Activated CD8-positive, alpha-beta memory T cell treated with anti-CD3 and anti-CD28 coated beads, Interleukin-2, amount 10 ng/mL, durations not matched to agents 7 days and 5 days (primary cell): ENCODE measurements around the gene PCSK1N. TPM values are rescaled to one million over a fixed set of nuclear protein-coding genes. Genes with fewer than 3 reads are reported as not detected.
A peak's percentile ranks its signal among the peaks of the same experiment; 100 is the strongest.
"Not testable (repeated sequence)": the region's sequence is repeated elsewhere in the genome, so short reads cannot be mapped to it uniquely, and the experiment has no call there.

ENCODE experiments used
- ATAC-seq: fragments of 150-1000 bp; cut with Tn5 transposase; one replicate; pipeline ENCODE4 v1.10.0; 2021; ENCODE audit warnings: moderate library complexity
- CTCF ChIA-PET: fragments of 350-600 bp; sonication (Branson Sonifier 250); formaldehyde crosslinking; loops from one replicate; lab custom pipeline; 2021; ENCODE audit warnings: antibody characterized with exemption; lab: Charles Lee
- DNase-seq: peaks from one replicate; pipeline ENCODE4 v3.0.0-alpha.2; 2020
- H3K27ac Mint-ChIP-seq: one replicate; pipeline ENCODE4 v1.8.0; 2021; ENCODE audit warnings: mild to moderate bottlenecking, mixed read lengths
- H3K27me3 Mint-ChIP-seq: one replicate; pipeline ENCODE4 v1.8.0; 2021; ENCODE audit warnings: mixed read lengths
- H3K36me3 Mint-ChIP-seq: one replicate; pipeline ENCODE4 v1.8.0; 2021; ENCODE audit warnings: mild to moderate bottlenecking, mixed read lengths
- H3K4me1 Mint-ChIP-seq: one replicate; pipeline ENCODE4 v1.8.0; 2021; ENCODE audit warnings: mixed read lengths
- H3K4me3 Mint-ChIP-seq: one replicate; pipeline ENCODE4 v1.8.0; 2021; ENCODE audit warnings: mild to moderate bottlenecking, moderate library complexity, mixed read lengths
- H3K9me3 Mint-ChIP-seq: one replicate; pipeline ENCODE4 v1.8.0; 2022; ENCODE audit warnings: low read depth, mixed read lengths
- total RNA-seq, 2 experiments: library from RNA; stranded (reverse); gene quantifications; one replicate each; pipeline ENCODE4 v1.2.3, GENCODE V29; 2021

PCSK1N gene
- total RNA-seq, 2 experiments from 2014 or later = 0.21 to 0.93 TPM

- CTCF ChIA-PET = interaction anchor here (0.5 to 2.1 kb wide), 2 partner anchors 10 to 59 kb away, joined by 3 to 4 read pairs; no protein-coding TSS in a partner anchor
- ATAC-seq = no peak
- Mint-ChIP-seq H3K9me3 (no peaks in the 10 kb centered on the region), H3K36me3 (peaks cover 2% of the 10 kb centered on the region), H3K27me3 (peaks cover 65% of the 10 kb centered on the region), H3K4me1 (peaks cover 15% of the 10 kb centered on the region), H3K27ac (no peak overlapping the region), H3K4me3 (no peak overlapping the region)
- DNase-seq = no peak
These were observed 4.1 kb downstream of the PCSK1N start for GRCh38 chrX:48831136-48831908.

GRCh38 chrX:48829016-48829735 is 6.2 kb downstream of the PCSK1N start:
- peaks cover 8% of the 10 kb centered on the region for H3K4me1 Mint-ChIP-seq
- H3K27me3 Mint-ChIP-seq = peaks cover 52% of the 10 kb centered on the region
- ATAC-seq (no peak), DNase-seq (no peak)
- H3K4me3 Mint-ChIP-seq = no peak overlapping the region
- H3K27ac Mint-ChIP-seq = no peak overlapping the region
- CTCF ChIA-PET = interaction anchor here (2.1 kb wide), 1 partner anchor 61 kb away, joined by 4 read pairs; no protein-coding TSS in a partner anchor
- no peaks in the 10 kb centered on the region for H3K9me3 Mint-ChIP-seq
- H3K36me3 Mint-ChIP-seq = peaks cover 6% of the 10 kb centered on the region

- ATAC-seq (no peak), DNase-seq (no peak)
- peaks cover 36% of the 10 kb centered on the region for H3K27me3 Mint-ChIP-seq
These were observed 7.8 kb downstream of the PCSK1N start for GRCh38 chrX:48827654-48827968.

GRCh38 chrX:48826876-48827653 is 8.3 kb downstream of the PCSK1N start:
- no peak for DNase-seq

More at GRCh38 chrX:48827654-48827968, 7.8 kb downstream of the PCSK1N start:
- H3K27ac Mint-ChIP-seq = no peak overlapping the region
- no peak overlapping the region for H3K4me3 Mint-ChIP-seq
- H3K9me3 Mint-ChIP-seq = no peaks in the 10 kb centered on the region
- peaks cover 7% of the 10 kb centered on the region for H3K4me1 Mint-ChIP-seq
- CTCF ChIA-PET = no interaction called here
- H3K36me3 Mint-ChIP-seq = peaks cover 6% of the 10 kb centered on the region

GRCh38 chrX:48826135-48826875 is 9.1 kb downstream of the PCSK1N start, which contains the start of gene ERAS:
TSS of gene ERAS (plus strand) at chrX:48826513. CDS start at chrX:48829124, 2,611 bp downstream.
- Mint-ChIP-seq H3K4me1 (peaks cover 7% of the 10 kb centered on the region), H3K27ac (no peak within 1 kb of the TSS), H3K36me3 (peaks cover 6% of the 10 kb centered on the region), H3K4me3 (no peak within 1 kb of the TSS), H3K27me3 (peaks cover 32% of the 10 kb centered on the region), H3K9me3 (no peaks in the 10 kb centered on the region)
- no peak for DNase-seq
- CTCF ChIA-PET = no interaction called here
- ATAC-seq = peak; percentile 51

More at GRCh38 chrX:48826876-48827653, 8.3 kb downstream of the PCSK1N start:
- Mint-ChIP-seq H3K36me3 (peaks cover 6% of the 10 kb centered on the region), H3K27ac (no peak overlapping the region), H3K4me3 (no peak overlapping the region), H3K4me1 (peaks cover 7% of the 10 kb centered on the region), H3K27me3 (peaks cover 32% of the 10 kb centered on the region), H3K9me3 (no peaks in the 10 kb centered on the region)
- CTCF ChIA-PET = no interaction called here
- no peak for ATAC-seq

- Mint-ChIP-seq H3K36me3 (peaks cover 8% of the 10 kb centered on the region), H3K27ac (no peak overlapping the region), H3K4me3 (no peak overlapping the region), H3K27me3 (peaks cover 18% of the 10 kb centered on the region), H3K9me3 (no peaks in the 10 kb centered on the region), H3K4me1 (peaks cover 7% of the 10 kb centered on the region)
- DNase-seq = no peak
- CTCF ChIA-PET = no interaction called here
- ATAC-seq = no peak
These were observed 11.3 kb downstream of the PCSK1N start for GRCh38 chrX:48824066-48824465.

DNA sequence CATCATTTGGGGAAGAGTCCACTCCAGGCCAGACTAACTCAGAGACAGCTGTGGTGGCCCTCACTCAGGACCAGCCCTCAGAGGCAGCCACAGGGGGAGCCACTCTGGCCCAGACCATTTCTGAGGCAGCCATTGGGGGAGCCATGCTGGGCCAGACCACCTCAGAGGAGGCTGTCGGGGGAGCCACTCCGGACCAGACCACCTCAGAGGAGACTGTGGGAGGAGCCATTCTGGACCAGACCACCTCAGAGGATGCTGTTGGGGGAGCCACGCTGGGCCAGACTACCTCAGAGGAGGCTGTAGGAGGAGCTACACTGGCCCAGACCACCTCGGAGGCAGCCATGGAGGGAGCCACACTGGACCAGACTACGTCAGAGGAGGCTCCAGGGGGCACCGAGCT is 12.4 kb downstream of the PCSK1N start:
- peaks cover 8% of the 10 kb centered on the region for H3K36me3 Mint-ChIP-seq
- H3K27me3 Mint-ChIP-seq = peaks cover 12% of the 10 kb centered on the region
- H3K4me1 Mint-ChIP-seq = peaks cover 7% of the 10 kb centered on the region
- H3K27ac Mint-ChIP-seq = no peak overlapping the region
- CTCF ChIA-PET = interaction anchor here (1.0 kb wide), 1 partner anchor 80 kb away, joined by 3 read pairs; no protein-coding TSS in a partner anchor
- H3K9me3 Mint-ChIP-seq = no peaks in the 10 kb centered on the region
- H3K4me3 Mint-ChIP-seq = no peak overlapping the region
- no peak for ATAC-seq
- DNase-seq = no peak

- H3K27ac Mint-ChIP-seq, H3K4me3 Mint-ChIP-seq, H3K36me3 Mint-ChIP-seq, DNase-seq, H3K27me3 Mint-ChIP-seq, H3K4me1 Mint-ChIP-seq, CTCF ChIA-PET, ATAC-seq, H3K9me3 Mint-ChIP-seq: not testable (repeated sequence)
These were observed 16.0 kb downstream of the PCSK1N start for GRCh38 chrX:48819394-48819793.

- Mint-ChIP-seq H3K27me3 (no peaks in the 10 kb centered on the region), H3K4me1 (no peaks in the 10 kb centered on the region), H3K4me3 (no peak overlapping the region), H3K36me3 (peaks cover 3% of the 10 kb centered on the region), H3K9me3 (no peaks in the 10 kb centered on the region), H3K27ac (no peak overlapping the region)
- CTCF ChIA-PET = no interaction called here
- ATAC-seq = no peak
- no peak for DNase-seq
These were observed 16.5 kb downstream of the PCSK1N start for GRCh38 chrX:48818866-48819265.

DNA sequence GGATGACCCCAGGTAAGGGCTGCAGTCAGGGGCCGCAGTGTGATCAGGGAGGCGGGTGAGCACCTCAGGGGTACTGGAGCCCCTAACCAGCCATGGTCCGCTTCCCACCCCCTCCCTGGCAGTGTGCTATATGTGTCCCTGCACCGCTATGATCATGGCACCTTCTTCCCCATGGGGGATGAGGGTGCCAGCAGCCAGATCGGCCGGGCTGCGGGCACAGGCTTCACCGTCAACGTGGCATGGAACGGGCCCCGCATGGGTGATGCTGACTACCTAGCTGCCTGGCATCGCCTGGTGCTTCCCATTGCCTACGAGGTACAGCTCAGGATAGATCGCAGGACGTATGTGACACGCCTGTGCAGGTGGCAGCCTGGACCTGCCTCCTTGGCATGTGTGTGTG is 17.3 kb downstream of the PCSK1N start:
- Mint-ChIP-seq H3K9me3 (no peaks in the 10 kb centered on the region), H3K36me3 (peaks cover 3% of the 10 kb centered on the region), H3K27me3 (no peaks in the 10 kb centered on the region), H3K4me3 (no peak overlapping the region), H3K27ac (no peak overlapping the region), H3K4me1 (no peaks in the 10 kb centered on the region)
- CTCF ChIA-PET = no interaction called here
- DNase-seq (no peak), ATAC-seq (no peak)

- no peak for DNase-seq
- Mint-ChIP-seq H3K36me3 (peaks cover 7% of the 10 kb centered on the region), H3K4me1 (no peaks in the 10 kb centered on the region), H3K27me3 (no peaks in the 10 kb centered on the region), H3K9me3 (no peaks in the 10 kb centered on the region), H3K4me3 (no peak overlapping the region), H3K27ac (no peak overlapping the region)
- no peak for ATAC-seq
- CTCF ChIA-PET = no interaction called here
These were observed 19.2 kb downstream of the PCSK1N start for GRCh38 chrX:48816014-48816810.

- no peak for ATAC-seq
- no peak overlapping the region for H3K4me3 Mint-ChIP-seq
- CTCF ChIA-PET = no interaction called here
These were observed 20.1 kb downstream of the PCSK1N start for GRCh38 chrX:48815266-48815665.

More at GRCh38 chrX:48815266-48815665, 20.1 kb downstream of the PCSK1N start:
- Mint-ChIP-seq H3K27ac (no peak overlapping the region), H3K9me3 (no peaks in the 10 kb centered on the region), H3K36me3 (peaks cover 8% of the 10 kb centered on the region), H3K4me1 (no peaks in the 10 kb centered on the region), H3K27me3 (no peaks in the 10 kb centered on the region)
- DNase-seq = no peak
